Thyroid gland (tissue), 4 donors: ENCODE results near the gene COL18A1.

Experiments used
- CTCF ChIP-seq, 6 experiments: fragments of 200-600 bp in 3 of 6; fragments of 450-650 bp in 3 of 6; sonication (generic) in 3 of 6; IDR thresholded peaks; one replicate each; pipeline ENCODE4 v1.5.1; 2016 to 2019; ENCODE audit warnings: antibody characterized with exemption in 6 of 6, mild to moderate bottlenecking in 2 of 6, inconsistent platforms in 1 of 6, moderate library complexity in 1 of 6
- POLR2A ChIP-seq, 2 donors: fragments of 450-650 bp; IDR thresholded peaks; one replicate each; pipeline ENCODE4 v1.6.1; 2017; ENCODE audit warnings: antibody characterized with exemption in 2 of 2, mild to moderate bottlenecking in 2 of 2, moderate library complexity in 1 of 2

- TF ChIP-seq CTCF (IDR thresholded peaks at IDR 0.05) (no peak), POLR2A (IDR thresholded peaks at IDR 0.05) (no peak)
These were observed 24.4 kb upstream of the COL18A1 start for GRCh38 chr21:45380566-45380965.
